ENCODE results near the gene ZNF609.

ZNF609 gene

DNA sequence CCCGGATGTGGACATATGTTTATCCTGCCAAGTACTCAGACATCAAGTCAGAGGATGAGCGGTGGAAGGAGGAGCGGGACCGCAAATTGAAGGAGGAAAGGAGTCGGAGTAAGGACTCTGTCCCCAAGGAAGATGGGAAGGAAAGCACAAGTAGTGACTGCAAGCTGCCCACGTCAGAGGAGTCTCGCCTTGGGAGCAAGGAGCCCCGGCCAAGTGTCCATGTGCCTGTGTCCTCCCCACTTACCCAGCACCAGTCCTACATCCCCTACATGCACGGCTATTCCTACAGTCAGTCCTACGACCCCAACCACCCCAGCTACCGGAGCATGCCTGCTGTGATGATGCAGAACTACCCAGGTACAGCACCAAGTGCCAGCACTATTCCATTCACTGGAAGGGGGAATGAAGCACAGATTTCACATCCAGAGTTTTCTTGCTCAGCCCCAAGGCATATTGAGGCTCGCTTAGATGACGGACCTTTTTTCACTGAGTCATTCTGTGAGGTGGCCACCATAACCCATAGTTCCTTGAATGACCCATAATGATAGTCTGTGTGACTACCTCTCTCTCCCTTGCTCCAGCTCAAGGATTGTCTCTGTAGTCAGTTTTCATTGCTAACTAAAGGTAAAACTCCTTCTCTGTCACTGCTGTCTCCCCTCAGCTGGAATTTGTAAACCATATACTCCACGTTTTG lies 217.9 kb downstream of the ZNF609 start:
- DNase-seq: no peak

DNA sequence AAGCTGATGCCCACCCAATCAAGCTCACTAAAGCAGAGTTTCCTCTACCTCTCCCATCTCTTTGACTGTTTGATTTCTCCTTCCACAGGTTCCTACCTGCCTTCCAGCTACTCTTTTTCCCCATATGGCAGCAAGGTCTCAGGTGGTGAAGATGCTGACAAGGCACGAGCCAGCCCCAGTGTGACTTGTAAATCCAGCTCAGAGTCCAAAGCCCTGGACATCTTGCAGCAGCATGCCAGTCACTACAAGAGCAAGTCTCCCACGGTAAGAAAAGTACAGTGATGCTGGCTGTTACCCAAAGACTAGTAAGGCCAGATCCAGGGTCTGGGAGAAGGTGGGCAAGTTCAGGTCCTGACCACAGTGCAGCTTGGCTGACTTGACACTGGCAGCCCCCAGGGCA lies 219.7 kb downstream of the ZNF609 start:
- DNase-seq: no peak

DNA sequence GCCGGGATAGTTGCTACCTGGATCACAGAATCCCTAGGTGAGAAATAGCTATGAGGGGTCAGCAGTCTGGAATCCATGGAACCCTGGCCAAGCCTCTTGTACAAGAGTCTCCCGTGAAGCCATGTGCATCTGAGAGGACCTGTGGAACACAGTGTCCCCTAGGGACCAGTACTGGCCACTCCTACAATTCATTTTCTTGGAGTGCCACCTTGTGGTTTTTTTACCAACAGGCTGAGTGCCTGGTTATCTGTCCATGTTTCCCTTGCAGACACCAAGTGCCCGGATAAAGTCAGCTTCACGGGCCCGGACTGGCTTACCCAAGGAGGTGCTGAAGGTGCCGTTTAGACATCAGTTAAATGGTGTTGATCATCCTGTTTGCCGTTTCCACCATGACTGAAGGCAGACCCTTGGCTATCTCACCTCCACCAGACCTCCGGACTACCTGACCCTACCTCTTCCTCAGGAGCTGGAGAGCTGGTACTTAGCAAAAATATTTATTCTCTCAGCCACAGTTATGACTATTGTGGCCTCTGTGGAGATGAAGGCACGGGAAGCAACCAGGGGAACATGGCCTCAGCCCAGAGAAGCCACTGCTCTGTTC lies 221.1 kb downstream of the ZNF609 start:
- DNase-seq: no peak

DNA sequence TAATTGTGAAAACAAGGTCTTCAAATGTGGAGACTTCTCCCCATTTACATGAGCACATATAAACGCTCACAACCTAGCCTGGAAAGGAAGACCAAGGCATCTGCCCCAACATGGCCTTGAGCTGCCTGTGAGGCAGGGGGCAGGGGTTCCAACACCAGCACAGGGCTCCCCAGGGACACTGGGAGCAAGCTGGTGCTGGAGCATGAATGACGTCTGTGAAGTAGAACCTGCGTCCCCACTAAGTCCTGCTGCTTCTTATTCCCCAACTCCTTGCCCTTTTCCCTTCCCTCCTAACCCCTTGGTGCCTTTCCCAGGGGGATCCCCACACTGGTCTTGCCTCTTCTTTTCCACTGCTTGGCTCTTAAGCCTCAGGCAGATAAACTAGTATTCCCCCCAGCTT lies 221.9 kb downstream of the ZNF609 start:
- DNase-seq: no peak

DNA sequence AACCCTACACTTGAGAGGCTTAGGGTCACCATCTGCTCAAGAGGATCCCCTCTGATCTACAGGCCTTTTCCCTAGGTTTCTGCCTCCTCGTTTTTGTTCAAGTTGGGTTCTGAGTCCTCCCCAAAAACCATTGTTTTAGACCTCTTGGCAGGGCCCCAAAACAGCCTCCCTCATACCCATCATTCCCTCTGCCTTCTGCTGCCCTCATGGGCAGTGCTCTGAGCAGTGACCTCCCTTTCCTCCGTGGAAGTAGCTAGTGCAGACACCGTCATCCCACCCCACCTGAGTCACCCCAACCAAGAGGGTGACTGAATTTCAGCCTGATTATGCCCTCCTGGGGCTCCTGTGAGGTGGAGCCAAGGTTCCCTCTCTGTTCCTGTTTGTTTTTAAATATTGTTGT lies 223.0 kb downstream of the ZNF609 start:
- no peak for DNase-seq

DNA sequence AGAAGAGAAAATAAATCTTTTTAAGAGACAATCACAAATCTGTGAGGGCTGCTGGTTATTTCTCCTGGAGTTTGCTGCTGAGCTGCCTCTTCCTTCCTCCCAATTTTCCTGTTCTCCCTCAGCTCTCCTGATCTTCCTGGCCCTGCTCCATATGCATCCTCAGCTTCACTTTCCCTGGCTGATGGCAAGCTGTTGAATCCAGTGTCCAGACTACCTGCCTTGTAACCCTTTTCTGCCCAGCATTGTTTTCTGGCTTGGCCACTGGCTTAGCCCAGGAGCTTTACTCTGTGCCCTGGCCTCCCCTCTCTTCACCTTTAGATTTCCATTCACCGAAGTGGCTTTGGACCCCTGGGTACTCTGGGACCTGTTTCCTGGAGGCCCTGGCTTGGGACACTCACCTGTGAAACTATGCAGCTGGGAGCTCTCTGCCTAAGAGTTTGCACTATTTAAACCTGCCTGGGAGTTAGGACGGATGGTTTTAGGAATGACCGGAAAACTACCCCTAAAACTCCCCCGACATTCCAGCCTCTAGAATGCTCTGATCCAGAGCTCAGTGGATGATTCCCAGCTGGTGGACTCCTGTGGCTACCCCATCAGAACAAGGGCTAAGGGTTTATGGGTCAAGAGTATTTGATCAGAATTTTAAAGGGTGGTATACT lies 225.0 kb downstream of the ZNF609 start:
- no peak for DNase-seq

DNA sequence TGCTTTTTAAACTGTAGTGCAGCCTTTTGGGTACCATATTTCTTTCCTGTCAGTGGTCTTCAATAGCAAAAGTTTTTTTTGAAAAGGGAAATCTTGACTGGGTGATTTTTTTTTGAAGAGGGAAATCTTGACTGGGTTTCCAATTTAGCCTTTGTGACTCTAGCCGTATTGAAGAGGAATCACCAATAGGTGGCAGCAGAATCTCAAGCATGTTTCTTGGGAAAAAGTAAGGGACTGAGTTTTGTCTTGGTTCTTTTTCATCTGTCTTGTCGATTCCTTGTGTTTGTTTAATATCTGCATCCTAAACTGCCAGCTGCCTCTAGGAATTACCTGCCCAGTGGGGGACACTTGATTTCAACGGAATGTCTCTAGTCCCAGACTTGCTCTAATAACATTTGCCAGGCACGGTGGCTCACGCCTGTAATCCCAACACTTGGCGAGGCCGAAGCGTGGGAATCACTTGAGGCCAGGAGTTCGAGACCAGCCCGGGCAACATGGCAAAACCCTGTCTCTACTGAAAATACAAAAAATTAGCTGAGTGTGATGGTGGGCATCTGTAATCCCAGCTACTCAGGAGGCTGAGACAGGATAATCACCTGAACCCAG lies 225.9 kb downstream of the ZNF609 start:
- DNase-seq: peak; percentile 4

DNA sequence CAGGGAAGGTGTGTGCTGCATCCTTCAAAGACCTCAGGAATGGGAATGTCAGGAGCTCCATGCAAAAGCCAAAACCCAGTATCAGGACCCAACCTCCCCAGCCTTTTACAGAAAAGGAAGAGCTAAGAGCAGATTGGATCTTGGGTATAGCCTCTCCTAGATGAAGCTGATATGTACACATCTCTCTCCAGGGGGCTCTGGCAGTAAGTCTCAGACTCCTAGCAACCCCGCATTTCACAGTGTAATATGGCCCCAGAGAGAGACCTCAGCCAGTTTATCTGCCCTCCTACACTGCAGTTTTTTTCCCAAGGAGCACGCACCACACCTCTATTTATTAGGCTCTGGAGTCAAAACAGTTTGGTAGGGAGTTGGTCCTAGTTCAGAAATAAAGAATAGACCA lies 226.8 kb downstream of the ZNF609 start:
- DNase-seq: no peak

DNA sequence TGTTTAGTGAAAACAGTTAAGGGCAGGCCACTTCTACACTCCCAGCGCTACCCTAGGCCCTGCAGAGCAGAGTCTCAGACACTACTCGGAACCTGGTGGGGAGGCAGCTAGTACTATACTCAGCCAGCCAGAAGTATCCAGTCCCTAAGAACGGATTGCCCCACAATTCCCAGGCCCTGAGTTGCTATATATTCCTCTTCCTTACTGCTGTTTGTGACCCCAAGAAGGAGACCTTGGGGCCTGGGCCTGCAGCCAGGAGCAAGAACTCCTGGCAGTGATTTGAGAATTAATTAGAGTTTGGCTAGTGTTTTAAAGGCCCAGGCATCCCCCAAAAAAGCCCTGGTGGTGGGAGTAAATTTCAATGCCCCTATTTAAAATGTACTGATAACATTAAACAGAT lies 227.3 kb downstream of the ZNF609 start:
- no peak for DNase-seq

DNA sequence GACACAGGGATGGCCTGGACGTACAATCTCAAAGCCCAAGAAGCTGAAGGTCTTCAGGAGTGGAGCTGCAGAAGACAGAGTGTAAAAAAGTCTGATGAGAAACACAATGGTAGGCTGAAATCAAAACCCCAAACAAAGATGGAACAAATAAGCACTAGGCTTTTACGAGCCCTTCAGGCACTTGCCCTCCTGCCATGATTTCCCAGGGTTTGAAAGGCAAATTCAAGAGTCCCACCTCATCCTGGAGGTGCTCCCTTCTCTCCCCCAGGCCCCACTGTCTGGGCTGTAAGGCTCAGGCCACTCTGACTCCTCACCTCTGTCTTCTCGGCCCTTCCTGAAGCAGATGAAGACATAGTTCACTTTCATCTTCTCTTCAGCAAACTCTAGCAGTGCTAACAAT lies 228.4 kb downstream of the ZNF609 start:
- DNase-seq: no peak

DNA sequence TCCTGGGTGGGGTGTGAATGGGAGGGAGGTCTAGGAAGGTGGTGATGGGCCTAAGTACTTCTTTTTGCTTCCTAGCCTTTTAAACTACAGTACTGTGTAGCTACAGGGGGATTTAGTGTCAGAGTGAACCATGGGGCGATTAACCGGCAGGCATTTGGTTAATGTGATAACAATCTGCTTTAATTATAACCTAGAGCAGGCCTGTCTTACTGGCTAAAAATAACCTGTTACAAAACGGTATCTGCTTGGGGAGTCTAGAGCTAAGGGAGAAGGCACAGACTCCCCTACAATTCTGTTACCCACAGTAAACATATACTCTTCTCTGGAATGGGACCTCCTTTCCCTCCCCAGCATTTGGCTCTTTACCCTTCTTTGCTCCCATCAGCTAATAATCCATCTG lies 229.6 kb downstream of the ZNF609 start:
- DNase-seq: no peak

DNA sequence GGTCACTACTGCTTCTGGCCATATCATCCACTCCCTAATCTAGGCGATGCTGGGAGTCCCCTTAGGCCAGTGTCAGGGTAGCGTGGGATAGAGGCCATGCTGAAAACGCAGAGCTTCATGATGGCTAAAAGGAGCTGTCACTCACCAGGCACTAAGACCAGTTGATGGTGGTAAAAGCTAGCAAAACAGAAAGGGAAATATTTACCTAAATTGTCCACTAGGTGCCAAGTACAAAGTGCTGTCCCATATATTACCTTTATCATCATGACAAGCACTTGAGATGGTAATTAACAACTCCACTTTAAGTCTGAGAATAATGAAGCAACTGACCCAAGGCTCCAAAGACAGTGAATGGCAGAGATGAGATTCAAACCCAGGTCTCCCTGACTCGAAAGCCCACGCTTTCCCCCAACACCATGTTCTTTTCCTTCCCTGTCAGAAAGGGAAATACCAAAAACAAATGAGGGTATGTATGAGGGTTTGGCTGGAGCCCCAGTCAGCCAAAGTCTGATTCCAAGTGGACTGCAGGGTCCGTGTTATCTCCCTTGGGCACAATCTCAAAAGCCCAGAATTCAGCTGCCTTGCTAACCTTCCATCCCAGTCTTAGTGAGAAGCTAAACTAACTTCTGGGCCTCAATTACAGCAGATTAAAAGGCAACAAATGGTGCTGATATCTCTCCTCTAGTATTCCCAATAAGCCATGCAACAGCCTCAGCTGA lies 230.4 kb downstream of the ZNF609 start:
- DNase-seq: no peak

DNA sequence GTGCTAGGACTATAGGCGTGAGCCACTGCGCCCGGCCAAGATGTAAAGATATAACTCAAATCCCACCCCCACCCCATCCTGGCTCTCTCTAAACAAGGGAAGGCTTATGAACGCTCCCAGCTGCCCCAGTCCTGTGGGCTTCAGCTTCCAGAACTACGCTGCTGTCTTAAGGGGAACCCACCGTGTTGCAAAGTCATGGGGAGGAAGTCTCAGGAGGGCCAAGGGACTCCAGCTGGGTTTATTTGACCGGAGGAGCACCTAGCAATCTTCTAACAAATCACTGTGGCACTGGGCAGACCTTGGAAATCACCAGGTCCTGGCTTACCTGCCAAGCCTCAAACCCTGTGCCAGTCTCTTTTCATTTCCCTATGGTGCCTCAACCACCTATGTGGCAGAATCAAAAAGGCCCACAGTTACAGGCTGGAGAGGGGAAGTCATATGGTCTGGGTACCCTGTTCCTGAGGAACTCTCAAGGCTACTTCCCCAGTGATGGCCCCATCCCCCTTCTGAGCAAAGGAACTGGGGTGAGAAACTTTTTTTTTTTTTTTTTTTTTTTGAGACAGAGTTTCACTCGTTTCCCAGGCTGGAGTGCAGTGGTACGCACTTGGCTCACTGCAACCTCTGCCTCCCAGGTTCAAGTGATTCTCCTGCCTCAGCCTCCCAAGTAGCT lies 231.7 kb downstream of the ZNF609 start:
- no peak for DNase-seq

DNA sequence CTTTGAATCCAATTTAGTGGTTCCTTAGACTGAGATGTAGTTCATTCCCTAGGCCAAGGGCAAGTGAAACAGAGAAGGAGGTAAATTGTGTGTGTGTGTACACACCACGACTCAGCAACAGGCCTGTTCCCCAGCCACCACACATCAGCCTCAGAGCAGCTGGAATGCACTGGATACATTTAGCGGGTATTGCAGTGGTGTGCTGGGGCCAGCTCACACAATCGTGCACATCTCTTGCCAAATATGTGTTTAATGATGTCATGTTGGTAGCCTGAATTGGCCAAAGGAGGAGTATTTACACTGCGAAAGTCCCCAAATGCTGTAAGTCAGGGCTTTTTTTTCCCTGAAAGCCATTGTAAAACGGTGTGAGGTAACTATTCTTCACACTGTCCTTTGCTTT lies 232.8 kb downstream of the ZNF609 start:
- no peak for DNase-seq

DNA sequence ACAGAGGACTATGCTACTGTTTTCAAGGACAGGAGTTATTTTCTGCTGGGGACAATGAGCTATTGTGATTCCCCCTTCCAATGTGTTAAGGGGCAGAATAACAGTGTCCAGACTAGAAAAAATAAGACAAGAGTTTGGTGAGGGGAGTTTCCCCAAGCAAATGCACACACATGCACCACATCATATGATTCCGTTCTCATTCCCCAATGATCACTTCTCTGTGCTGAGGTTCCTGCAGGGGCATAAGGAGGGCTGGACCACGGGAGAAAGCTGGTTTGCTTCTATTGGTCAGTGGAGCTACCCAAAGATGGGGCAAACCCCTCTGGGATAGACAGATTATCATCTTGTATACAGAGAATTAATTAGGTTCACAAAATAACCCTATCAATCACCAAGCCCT lies 234.4 kb downstream of the ZNF609 start:
- DNase-seq: no peak

DNA sequence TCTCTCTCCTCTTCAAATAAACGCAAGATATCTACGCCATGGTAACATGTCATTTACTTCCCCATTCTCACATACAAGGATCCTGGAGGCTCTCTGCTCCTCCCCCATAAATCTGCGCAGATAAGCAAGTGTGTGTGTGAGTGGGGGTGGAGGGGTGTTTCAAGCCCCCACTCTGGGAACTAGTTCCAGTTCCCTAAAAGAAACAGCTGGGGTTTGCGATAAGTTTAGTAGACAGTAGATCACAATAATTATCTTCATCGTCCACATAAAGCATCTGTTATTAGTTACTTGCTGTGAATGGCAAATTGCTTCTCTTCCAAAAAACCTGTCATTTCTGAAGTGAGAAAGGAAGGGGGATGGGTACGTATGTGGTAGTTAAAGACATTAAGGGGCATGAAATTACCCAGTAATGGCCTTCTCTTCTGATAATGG lies 235.2 kb downstream of the ZNF609 start:
- no peak for DNase-seq

DNA sequence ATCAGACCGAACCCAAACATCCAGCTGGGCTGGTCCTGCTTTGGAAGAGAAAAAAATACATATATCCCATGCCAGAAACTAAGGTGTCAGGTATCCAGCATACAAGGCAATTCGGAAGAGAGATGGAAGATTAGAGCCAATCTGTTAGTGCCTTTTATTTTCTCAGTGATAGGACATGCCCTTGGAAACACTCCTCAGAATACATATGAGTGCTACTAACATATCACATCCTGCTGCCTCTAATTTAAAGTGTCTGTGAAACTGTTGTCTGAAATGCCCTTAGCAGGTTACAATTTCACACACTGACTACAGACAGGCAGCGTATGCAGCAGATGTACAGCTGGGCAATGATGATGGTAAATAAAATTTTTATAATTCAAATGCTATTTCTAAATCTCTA lies 236.1 kb downstream of the ZNF609 start:
- DNase-seq: no peak

DNA sequence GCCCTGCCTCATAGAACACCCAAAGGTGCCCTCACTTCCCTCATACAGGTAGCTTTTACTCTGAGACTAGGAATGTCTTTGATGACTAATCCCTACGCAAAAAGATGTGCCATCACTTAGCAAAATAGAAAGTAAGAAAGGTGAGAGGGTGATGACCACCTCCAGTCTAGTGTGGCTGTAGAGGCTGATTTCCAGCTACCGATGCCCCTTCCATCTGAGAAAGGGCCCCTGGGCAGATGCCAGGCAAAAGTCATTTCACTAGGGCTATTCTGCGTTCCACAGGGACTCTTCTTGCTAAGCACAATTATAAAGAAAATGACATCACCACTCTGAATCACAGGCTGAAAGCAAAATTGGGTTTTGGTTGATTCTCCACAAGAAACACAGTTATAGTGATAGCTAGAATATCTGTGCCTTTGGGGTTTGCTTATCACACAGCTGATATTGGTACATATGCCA lies 237.6 kb downstream of the ZNF609 start:
- DNase-seq: no peak

DNA sequence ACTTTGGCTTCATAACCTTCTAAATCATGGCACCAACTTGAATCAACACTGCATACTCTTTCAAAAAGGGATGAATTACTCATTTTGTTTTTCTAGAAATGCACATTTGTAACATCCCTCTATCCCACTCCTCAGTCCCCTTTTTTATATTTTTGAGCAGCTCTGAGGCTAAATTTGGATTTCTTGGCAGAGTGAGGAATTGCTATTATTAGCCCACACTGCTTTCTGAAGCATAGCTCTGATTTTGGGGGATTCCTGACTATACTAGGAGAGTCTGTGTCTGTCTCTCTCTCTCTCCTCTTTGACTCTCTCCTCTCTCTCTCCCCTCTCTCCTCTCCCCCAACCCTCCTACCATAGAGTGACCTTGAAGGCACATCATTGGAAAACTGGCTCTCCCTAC lies 238.4 kb downstream of the ZNF609 start:
- DNase-seq: no peak

DNA sequence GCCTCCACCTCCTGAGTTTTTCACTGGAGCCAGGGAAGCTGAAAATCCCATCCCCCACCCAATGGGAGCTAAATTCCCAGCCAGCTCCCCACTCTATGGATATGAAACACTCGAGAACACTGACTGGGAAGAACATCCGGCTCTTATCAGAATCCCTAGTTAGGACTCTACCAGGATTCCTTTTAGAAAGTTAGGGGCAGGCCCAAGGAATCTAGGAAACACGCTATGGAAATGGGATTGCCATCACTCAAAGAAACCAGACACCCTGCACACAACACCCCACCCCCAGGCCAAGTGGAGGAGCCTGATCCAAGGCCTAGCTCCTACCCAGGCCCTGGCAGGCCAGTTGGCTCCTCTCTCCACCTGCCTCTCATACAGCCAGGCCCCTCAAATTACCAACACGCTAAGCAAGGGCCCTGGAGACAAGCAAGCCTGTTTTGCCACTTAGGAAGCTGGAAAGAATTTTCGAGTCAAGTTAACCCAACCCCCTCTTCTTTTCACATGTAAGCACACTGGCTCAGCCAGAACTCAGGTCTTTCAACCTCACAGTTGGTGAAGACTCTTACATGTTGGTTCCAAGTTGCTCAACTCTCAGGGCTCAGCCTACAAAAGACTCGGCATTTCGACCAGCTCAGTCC lies 239.5 kb downstream of the ZNF609 start:
- DNase-seq: peak; percentile 69

DNA sequence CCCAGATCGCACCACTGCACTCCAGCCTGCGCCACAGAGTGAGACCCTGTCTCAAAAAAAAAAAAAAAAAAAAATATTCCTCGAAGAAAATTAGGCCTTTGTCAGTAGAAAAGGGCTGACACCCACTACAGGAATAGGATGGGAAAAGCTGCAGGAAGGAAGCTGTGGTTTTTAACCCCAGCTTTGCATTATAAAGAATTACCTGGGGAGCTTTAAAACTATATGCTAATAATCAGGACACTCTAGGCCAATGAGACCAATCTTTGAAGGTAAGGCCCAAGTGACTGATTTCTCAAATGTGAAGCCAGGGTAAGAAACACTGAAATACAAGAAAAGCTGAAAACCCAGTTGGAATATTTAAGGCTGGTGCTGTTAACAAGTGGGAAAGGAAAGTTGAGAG lies 240.7 kb downstream of the ZNF609 start:
- DNase-seq: no peak

DNA sequence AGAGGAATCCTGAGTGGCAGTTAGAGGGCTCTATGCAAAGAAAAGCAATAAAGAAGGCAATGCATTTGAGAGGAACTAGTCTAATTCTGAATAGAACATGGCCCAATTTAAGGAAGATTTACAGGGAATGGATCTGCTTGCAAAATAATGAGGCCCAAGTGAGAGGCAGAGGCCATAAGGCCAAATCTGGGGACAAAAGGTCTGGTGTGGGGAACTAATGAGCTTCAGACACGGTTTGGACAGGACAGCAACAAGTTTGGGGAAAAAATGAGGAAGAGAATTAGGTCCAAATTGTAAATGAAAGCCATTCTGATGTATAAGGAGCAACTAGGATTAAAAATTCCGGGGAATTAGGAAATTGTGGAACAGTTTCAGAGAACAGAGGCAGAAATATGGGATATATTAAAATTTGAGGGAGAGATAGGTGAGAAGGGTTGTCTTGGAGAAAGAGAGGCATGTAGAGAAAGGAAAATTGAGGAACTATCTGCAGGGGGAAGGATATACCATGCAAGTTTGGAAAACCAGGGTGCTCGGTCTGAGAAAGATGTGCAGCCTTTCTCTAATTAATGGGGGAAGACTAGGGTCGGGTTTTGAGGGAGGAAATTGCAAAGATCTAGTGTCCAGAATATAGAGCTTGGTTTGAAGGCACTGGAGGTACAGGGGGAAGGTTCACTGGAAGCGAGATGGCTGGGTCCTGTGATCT lies 241.3 kb downstream of the ZNF609 start:
- no peak for DNase-seq
